ENCODE results near the gene SLC25A10.

Gene SLC25A10, protein sequence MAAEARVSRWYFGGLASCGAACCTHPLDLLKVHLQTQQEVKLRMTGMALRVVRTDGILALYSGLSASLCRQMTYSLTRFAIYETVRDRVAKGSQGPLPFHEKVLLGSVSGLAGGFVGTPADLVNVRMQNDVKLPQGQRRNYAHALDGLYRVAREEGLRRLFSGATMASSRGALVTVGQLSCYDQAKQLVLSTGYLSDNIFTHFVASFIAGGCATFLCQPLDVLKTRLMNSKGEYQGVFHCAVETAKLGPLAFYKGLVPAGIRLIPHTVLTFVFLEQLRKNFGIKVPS

DNA sequence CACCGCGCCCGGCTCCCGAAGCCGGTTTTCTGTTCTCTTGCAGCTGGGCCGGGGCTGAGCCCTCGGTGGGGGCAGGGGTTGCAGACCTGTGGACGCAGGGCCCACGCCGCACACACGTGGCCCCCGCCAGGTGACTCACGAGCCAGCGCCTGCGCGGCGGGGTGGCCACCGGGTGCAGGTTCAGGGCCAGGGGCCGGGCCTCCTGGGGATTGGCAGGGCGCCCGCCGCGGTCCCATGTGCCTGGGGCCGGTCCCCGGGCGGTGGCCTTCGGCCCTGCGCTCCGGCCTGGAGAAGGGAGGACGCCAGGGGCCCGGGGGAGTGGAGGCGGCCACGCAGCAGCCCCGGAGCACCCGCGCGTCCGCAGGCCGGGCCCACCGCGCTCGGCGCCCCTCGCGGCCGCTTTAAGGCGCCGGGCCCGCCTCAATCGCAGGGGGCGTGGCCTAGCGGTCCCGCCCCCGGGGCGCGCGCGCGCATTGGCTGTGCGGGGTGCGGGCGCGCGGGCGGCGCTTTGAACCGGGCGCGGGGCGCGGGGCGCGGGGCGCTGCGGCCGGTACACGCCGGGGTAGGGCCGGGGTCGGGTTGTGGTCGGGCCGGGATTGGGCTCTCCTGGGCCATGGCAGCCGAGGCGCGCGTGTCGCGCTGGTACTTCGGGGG is at the start of gene SLC25A10:
TSS of gene SLC25A10 (plus strand) at position 471 of the 654 bp plus-strand sequence. CDS start at position 614, 143 bp downstream.
- peak; percentile 63 for DNase-seq (ENCODE audit: low read depth)
- H3K4me3 ChIP-seq (ENCODE audit: control insufficient read depth, low read depth, low read length), result peak within 1 kb of the TSS; percentile 54
- TF ChIP-seq, protein P1, sequence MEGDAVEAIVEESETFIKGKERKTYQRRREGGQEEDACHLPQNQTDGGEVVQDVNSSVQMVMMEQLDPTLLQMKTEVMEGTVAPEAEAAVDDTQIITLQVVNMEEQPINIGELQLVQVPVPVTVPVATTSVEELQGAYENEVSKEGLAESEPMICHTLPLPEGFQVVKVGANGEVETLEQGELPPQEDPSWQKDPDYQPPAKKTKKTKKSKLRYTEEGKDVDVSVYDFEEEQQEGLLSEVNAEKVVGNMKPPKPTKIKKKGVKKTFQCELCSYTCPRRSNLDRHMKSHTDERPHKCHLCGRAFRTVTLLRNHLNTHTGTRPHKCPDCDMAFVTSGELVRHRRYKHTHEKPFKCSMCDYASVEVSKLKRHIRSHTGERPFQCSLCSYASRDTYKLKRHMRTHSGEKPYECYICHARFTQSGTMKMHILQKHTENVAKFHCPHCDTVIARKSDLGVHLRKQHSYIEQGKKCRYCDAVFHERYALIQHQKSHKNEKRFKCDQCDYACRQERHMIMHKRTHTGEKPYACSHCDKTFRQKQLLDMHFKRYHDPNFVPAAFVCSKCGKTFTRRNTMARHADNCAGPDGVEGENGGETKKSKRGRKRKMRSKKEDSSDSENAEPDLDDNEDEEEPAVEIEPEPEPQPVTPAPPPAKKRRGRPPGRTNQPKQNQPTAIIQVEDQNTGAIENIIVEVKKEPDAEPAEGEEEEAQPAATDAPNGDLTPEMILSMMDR (conservative IDR thresholded peaks at IDR 0.05; ENCODE audit: control insufficient read depth, insufficient read depth, low read depth, low read length), result no peak

DNA sequence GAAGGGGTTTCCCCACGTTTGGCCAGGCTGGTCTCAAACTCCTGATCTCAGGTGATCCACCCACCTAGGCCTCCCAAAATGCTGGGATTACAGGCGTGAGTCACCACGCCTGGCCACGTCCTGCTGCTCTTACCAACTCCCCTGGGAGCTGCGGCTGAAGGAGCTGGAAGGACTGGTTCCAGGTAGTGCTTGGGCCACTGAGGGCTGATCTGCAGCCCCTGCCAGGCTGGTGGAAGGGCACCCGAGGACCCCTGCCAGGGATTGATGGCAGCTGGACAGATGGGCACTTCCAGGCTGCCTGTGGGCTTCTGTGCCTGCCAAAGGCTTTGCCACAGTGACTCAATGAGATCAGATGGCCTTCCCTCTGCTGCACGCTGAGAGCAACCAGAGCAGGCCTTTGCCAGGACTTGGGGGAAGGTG is 48.0 kb upstream of the SLC25A10 start:
- no peak overlapping the region for H3K4me3 ChIP-seq (ENCODE audit: control insufficient read depth, low read depth, low read length)
- DNase-seq (ENCODE audit: low read depth), result peak; percentile 25

DNA sequence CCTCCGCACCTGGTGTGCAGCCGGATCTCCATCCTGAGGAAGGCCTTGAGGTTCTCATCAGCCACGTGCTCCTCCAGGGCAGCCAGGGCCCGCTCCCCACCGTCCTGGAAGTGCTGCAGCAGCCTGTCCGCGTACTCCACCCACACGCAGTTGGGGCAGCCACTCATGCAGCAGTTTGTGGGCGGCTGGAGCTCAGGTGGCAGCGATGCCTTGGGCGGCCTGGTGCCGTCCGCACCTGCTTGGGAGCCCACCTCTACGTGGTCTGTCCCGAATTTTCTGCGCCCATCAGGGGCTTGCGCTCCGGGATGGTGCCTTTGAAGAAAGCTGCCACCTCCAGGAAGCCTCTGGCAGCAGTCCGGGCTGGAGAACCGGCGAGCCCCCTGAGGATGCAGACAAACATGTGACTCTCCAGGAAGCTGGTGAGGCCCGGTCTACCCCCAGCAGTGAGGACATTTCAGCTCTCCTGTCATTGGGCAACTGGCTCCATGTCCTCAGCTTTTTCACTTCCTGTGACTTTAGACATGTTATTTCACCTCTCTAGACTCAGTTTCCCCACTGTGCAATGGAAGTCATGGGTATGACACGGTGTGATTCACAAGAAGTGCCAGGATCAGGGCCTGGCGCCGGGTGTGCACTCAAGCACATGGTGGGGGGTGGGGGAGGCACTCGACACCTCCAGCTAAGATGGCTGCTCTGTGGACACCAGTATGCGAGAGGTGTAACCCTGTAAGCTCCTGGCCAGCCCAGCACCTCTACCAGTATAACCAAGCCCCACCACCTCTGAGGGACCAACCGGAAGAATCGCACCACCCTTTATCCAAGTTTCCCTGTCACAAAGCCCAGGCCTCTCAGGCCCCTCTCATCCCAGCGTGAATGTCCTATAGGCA is 46.6 kb upstream of the SLC25A10 start:
- peak overlapping the region; percentile 85 for H3K4me3 ChIP-seq (ENCODE audit: control insufficient read depth, low read depth, low read length)
- TF ChIP-seq, protein P1 (conservative IDR thresholded peaks at IDR 0.05; ENCODE audit: control insufficient read depth, insufficient read depth, low read depth, low read length), result no peak
- peak; percentile 24 for DNase-seq (ENCODE audit: low read depth)

More for the DNA sequence above, 48.0 kb upstream of the SLC25A10 start:
- TF ChIP-seq, protein P1 (conservative IDR thresholded peaks at IDR 0.05; ENCODE audit: control insufficient read depth, insufficient read depth, low read depth, low read length), result no peak

GRCh38 chr17:81666092-81666341 is 46.1 kb upstream of the SLC25A10 start:
- DNase-seq (ENCODE audit: low read depth), result no peak

GRCh38 chr17:81666342-81667191 is 45.5 kb upstream of the SLC25A10 start, which contains the start of the genes CCDC137 and OXLD1:
Gene CCDC137 (plus strand): TSS chr17:81666737. CDS start chr17:81666767, 30 bp downstream.
Gene OXLD1 (minus strand): TSS chr17:81666605. CDS start chr17:81666577, 28 bp downstream.
- TF ChIP-seq, protein P1 (conservative IDR thresholded peaks at IDR 0.05; ENCODE audit: control insufficient read depth, insufficient read depth, low read depth, low read length), result no peak
- peak; percentile 95 for DNase-seq (ENCODE audit: low read depth)
- peak within 1 kb of the TSS; percentile 85 for H3K4me3 ChIP-seq (ENCODE audit: control insufficient read depth, low read depth, low read length)

More at GRCh38 chr17:81666092-81666341, 46.1 kb upstream of the SLC25A10 start:
- TF ChIP-seq, protein P1 (conservative IDR thresholded peaks at IDR 0.05; ENCODE audit: control insufficient read depth, insufficient read depth, low read depth, low read length), result no peak
- H3K4me3 ChIP-seq (ENCODE audit: control insufficient read depth, low read depth, low read length), result peak overlapping the region; percentile 85

Measured in fibroblast of mammary gland (primary cell).